Ishikawa (cell line): ENCODE data around the gene ARID3B.

Experiments
- CEBPB ChIP-seq: IDR thresholded peaks from 2 replicates; pipeline ENCODE4 v1.6.1; 2012
- CREB1 ChIP-seq: IDR thresholded peaks from 2 replicates; pipeline ENCODE4 v1.6.1; 2012; ENCODE audit warnings: low read depth
- EGR1 ChIP-seq: IDR thresholded peaks from 2 replicates; pipeline ENCODE4 v1.6.1; 2012
- EP300 ChIP-seq: IDR thresholded peaks from 2 replicates; pipeline ENCODE4 v1.6.1; 2012; ENCODE audit warnings: borderline replicate concordance
- FOXM1 ChIP-seq: IDR thresholded peaks from 2 replicates; pipeline ENCODE4 v1.6.1; 2012; ENCODE audit warnings: low read depth, borderline replicate concordance
- MAX ChIP-seq: IDR thresholded peaks from 2 replicates; pipeline ENCODE4 v1.6.1; 2012
- NFIC ChIP-seq: IDR thresholded peaks from 2 replicates; pipeline ENCODE4 v1.6.1; 2012
- RAD21 ChIP-seq: IDR thresholded peaks from 2 replicates; pipeline ENCODE4 v1.6.1; 2012; ENCODE audit warnings: low read depth
- REST ChIP-seq: IDR thresholded peaks from 2 replicates; pipeline ENCODE4 v1.6.1; 2012; ENCODE audit warnings: low read depth, mild to moderate bottlenecking
- TAF1 ChIP-seq: IDR thresholded peaks from 2 replicates; pipeline ENCODE4 v1.6.1; 2012; ENCODE audit warnings: low read depth, mild to moderate bottlenecking
- TCF12 ChIP-seq: IDR thresholded peaks from 2 replicates; pipeline ENCODE4 v1.6.1; 2012; ENCODE audit warnings: low read depth
- TEAD4 ChIP-seq: IDR thresholded peaks from 2 replicates; pipeline ENCODE4 v1.6.1; 2012
- USF1 ChIP-seq: IDR thresholded peaks from 2 replicates; pipeline ENCODE4 v1.6.1; 2012
- YY1 ChIP-seq: IDR thresholded peaks from 2 replicates; pipeline ENCODE4 v1.6.1; 2012; ENCODE audit warnings: low read depth
- ZBTB7A ChIP-seq: IDR thresholded peaks from 2 replicates; pipeline ENCODE4 v1.6.1; 2012; ENCODE audit warnings: low read depth

The ARID3B gene

GRCh38 chr15:74584779-74585178, 43.8 kb downstream of the ARID3B start:
- TF ChIP-seq EP300 (no peak), ZBTB7A (no peak), YY1 (no peak), FOXM1 (no peak), TCF12 (no peak), TEAD4 (no peak), CREB1 (no peak), USF1 (no peak), TAF1 (no peak), MAX (no peak), RAD21 (no peak), EGR1 (no peak), NFIC (no peak), REST (no peak), CEBPB (no peak)

- no peak for TF ChIP-seq ZBTB7A
- TF ChIP-seq FOXM1: no peak
- no peak for TF ChIP-seq TEAD4
- no peak for TF ChIP-seq YY1
- TF ChIP-seq EP300: no peak
- no peak for TF ChIP-seq TCF12
- no peak for TF ChIP-seq RAD21
- TF ChIP-seq EGR1: no peak
- TF ChIP-seq CREB1: no peak
- TF ChIP-seq USF1: no peak
- no peak for TF ChIP-seq CEBPB
- no peak for TF ChIP-seq MAX
- TF ChIP-seq TAF1: no peak
Observed at GRCh38 chr15:74585191-74585590, 44.2 kb downstream of the ARID3B start.

GRCh38 chr15:74585857-74586256, 44.8 kb downstream of the ARID3B start:
- TF ChIP-seq EP300 (no peak), NFIC (no peak), RAD21 (no peak), CEBPB (no peak), REST (no peak), EGR1 (no peak), TAF1 (no peak)

GRCh38 chr15:74589826-74590225, 48.8 kb downstream of the ARID3B start:
- no peak for TF ChIP-seq YY1
- TF ChIP-seq USF1: no peak
- TF ChIP-seq ZBTB7A: no peak
- no peak for TF ChIP-seq CEBPB
- TF ChIP-seq NFIC: no peak
- TF ChIP-seq RAD21: no peak
- no peak for TF ChIP-seq FOXM1
- no peak for TF ChIP-seq REST
- TF ChIP-seq TEAD4: no peak
- no peak for TF ChIP-seq TAF1
- TF ChIP-seq EP300: no peak
- no peak for TF ChIP-seq TCF12
